ENCODE data around the gene ZNF358. TPM values are rescaled to one million over a fixed set of nuclear protein-coding genes. Genes with fewer than 3 reads are reported as not detected.
A peak's percentile ranks its signal among the peaks of the same experiment; 100 is the strongest.

The ZNF358 gene
- total RNA-seq, 6 donors from 2014 or later: 31.1 to 116 (median 57.8) TPM

GRCh38 chr19:7476777-7477494 lies 39.0 kb upstream of the ZNF358 start:
- peak in 1 of 2 donors; percentile 86 for DNase-seq
- Histone ChIP-seq H3K4me1 (peaks cover 0 to 5% (median 0%) of the 10 kb centered on the region in 4 donors), H3K9me3 (no peaks in the 10 kb centered on the region), H3K4me3 (no peak overlapping the region), H3K27me3 (no peaks in the 10 kb centered on the region), H3K36me3 (peaks cover 0 to 10% (median 3%) of the 10 kb centered on the region in 4 donors), H3K27ac (no peak overlapping the region)
- WGBS, 2 donors: 81 to 83% methylated on average over 20 to 33 of the region's 35 CpGs
- ATAC-seq (ENCODE audit: low FRiP score in 2 of 2): no peak
- TF ChIP-seq EP300 (IDR thresholded peaks at IDR 0.05): no peak
- no peak for TF ChIP-seq POLR2AphosphoS5 (IDR thresholded peaks at IDR 0.05)
- TF ChIP-seq, protein P1, sequence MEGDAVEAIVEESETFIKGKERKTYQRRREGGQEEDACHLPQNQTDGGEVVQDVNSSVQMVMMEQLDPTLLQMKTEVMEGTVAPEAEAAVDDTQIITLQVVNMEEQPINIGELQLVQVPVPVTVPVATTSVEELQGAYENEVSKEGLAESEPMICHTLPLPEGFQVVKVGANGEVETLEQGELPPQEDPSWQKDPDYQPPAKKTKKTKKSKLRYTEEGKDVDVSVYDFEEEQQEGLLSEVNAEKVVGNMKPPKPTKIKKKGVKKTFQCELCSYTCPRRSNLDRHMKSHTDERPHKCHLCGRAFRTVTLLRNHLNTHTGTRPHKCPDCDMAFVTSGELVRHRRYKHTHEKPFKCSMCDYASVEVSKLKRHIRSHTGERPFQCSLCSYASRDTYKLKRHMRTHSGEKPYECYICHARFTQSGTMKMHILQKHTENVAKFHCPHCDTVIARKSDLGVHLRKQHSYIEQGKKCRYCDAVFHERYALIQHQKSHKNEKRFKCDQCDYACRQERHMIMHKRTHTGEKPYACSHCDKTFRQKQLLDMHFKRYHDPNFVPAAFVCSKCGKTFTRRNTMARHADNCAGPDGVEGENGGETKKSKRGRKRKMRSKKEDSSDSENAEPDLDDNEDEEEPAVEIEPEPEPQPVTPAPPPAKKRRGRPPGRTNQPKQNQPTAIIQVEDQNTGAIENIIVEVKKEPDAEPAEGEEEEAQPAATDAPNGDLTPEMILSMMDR (IDR thresholded peaks at IDR 0.05): no peak
- TF ChIP-seq POLR2A (IDR thresholded peaks at IDR 0.05): no peak

DNA sequence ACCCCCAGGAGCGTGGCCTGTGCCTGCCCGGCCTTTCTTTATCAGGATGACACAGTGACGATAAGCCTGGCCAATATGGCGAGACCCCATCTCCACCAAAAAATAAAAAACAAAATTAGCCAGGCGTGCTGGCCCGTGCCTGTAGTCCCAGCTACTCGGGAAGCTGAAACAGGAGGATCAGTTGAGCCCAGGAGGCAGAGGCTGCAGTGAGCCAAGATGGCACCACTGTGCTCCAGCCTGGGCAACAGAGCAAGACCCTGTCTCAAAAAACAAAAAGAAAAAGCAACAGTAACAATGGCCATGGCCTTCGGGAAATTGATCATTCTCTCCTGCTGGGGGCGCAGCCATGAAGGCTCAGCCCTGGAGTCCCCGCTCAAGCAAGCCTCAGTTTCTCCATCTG lies 38.1 kb upstream of the ZNF358 start:
- Histone ChIP-seq H3K9me3 (no peaks in the 10 kb centered on the region), H3K27me3 (no peaks in the 10 kb centered on the region), H3K4me1 (peaks cover 3 to 12% (median 7%) of the 10 kb centered on the region in 4 donors), H3K4me3 (no peak overlapping the region), H3K36me3 (peaks cover 0 to 2% (median 0%) of the 10 kb centered on the region in 4 donors), H3K27ac (no peak overlapping the region)
- WGBS, 2 donors: 85 to 95% methylated on average over 10 of the region's 10 CpGs
- ATAC-seq (ENCODE audit: low FRiP score in 2 of 2): no peak
- no peak for TF ChIP-seq POLR2A (IDR thresholded peaks at IDR 0.05)
- TF ChIP-seq, protein P1 (IDR thresholded peaks at IDR 0.05): no peak
- no peak for TF ChIP-seq EP300 (IDR thresholded peaks at IDR 0.05)
- no peak for TF ChIP-seq POLR2AphosphoS5 (IDR thresholded peaks at IDR 0.05)
- no peak for DNase-seq

DNA sequence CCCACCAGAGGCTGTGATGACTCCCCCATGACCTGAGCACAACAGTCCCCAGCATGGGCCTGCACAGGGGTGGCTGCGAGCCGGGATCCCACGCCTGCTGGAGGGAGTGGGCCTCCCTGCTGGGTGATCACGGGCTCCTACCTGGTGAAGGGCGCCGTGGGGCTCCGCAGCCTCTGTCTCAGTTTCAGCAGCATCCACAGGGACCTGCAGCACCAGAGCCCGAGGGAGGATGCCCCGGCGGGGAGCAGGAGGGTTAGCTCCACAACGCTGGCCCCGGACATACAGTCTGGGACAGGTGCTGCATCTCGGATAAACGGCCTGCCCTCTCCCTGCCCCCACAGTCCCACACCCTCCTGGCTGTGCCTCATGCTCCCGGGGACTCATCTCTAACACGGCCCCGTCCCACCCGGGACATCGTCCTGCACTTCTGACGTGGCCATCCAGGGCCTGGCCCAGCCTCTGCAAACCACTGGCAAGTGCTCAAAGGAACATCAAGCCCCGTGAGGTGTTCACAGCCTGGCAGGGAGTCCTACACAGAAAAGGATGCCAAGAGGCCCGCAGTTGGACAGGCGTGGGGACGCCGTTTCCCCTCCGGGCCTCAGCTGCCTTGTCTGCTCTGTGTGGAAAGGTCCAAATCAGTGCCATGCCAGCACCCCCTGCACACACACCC lies 37.6 kb upstream of the ZNF358 start:
- 72 to 80% methylated on average over 7 to 22 of the region's 26 CpGs for WGBS, 2 donors
- TF ChIP-seq POLR2AphosphoS5 (IDR thresholded peaks at IDR 0.05) (no peak), EP300 (IDR thresholded peaks at IDR 0.05) (no peak), POLR2A (IDR thresholded peaks at IDR 0.05) (no peak)
- TF ChIP-seq, protein P1 (IDR thresholded peaks at IDR 0.05): no peak
- H3K27ac ChIP-seq: no peak overlapping the region
- no peak overlapping the region for H3K4me3 ChIP-seq
- no peaks in the 10 kb centered on the region for H3K36me3 ChIP-seq
- H3K4me1 ChIP-seq: peaks cover 9 to 18% (median 11%) of the 10 kb centered on the region in 4 donors
- ATAC-seq (ENCODE audit: low FRiP score in 2 of 2) (peak in 1 of 2 donors; percentile 5), DNase-seq (no peak)
- H3K27me3 ChIP-seq: no peaks in the 10 kb centered on the region
- no peaks in the 10 kb centered on the region for H3K9me3 ChIP-seq

DNA sequence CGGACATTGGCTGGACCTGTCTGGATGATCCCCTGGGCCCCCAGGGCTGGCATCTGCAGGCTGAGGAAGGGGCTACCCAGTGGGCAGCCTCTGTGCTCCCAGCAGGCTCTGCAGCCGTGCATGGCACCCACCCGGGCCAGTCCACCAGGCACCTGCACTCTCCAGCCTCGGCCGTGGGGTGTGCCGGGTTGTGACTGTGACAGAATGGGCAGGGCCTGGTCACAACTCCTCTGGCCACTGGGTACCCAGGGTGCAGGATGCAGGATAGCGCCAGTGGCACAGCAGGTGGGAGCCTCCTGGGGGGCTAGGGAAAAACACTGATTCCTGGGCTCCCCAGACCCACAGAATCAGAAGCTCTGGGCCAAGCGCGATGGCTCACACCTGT lies 37.1 kb upstream of the ZNF358 start:
- no peaks in the 10 kb centered on the region for H3K36me3 ChIP-seq
- no peak overlapping the region for H3K27ac ChIP-seq
- DNase-seq (no peak), ATAC-seq (ENCODE audit: low FRiP score in 2 of 2) (no peak)
- no peaks in the 10 kb centered on the region for H3K27me3 ChIP-seq
- peaks cover 13 to 19% (median 17%) of the 10 kb centered on the region in 4 donors for H3K4me1 ChIP-seq
- 95 to 100% methylated on average over 2 to 3 of the region's 9 CpGs for WGBS, 2 donors
- H3K4me3 ChIP-seq: no peak overlapping the region
- TF ChIP-seq POLR2AphosphoS5 (IDR thresholded peaks at IDR 0.05): no peak
- no peak for TF ChIP-seq EP300 (IDR thresholded peaks at IDR 0.05)
- TF ChIP-seq, protein P1 (IDR thresholded peaks at IDR 0.05): no peak
- no peak for TF ChIP-seq POLR2A (IDR thresholded peaks at IDR 0.05)
- H3K9me3 ChIP-seq: no peaks in the 10 kb centered on the region

Data from upper lobe of left lung (tissue), 6 donors.